Measurements from ENCODE around the gene KLHL14. TPM values are rescaled to one million over a fixed set of nuclear protein-coding genes. Genes with fewer than 3 reads are reported as not detected.

KLHL14 gene
- total RNA-seq, 1 experiment from 2014 or later: 6.7 TPM

DNA sequence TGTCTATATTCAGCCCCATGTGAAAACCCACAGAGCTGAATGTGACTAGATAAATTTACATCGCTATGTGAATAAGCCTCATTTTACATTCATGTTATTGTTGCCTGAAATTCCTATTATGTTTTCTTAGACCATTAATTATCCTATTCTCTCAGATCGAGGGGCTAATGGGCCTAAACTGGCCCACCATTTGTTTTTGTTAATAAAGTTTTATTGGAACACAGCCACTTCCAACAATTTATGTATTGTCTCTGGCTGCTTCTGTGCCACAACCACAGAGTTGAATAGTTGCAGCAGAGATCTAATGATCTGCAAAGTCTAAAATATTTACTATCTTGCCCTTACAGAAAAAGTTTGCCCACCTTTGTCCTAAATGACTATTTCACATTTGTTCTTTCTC, 61.0 kb downstream of the KLHL14 start:
- H3K9me3 ChIP-seq (ENCODE audit: control insufficient read depth, insufficient read depth, low read depth, low read length): no peaks in the 10 kb centered on the region
- POLR2A ChIA-PET: no interaction called here
- H3K36me3 ChIP-seq (ENCODE audit: control insufficient read depth, insufficient read depth, low read length): no peaks in the 10 kb centered on the region
- BruUV-seq (replicated peaks): no TSS peak
- no peak for ATAC-seq
- TF ChIP-seq, protein P1, sequence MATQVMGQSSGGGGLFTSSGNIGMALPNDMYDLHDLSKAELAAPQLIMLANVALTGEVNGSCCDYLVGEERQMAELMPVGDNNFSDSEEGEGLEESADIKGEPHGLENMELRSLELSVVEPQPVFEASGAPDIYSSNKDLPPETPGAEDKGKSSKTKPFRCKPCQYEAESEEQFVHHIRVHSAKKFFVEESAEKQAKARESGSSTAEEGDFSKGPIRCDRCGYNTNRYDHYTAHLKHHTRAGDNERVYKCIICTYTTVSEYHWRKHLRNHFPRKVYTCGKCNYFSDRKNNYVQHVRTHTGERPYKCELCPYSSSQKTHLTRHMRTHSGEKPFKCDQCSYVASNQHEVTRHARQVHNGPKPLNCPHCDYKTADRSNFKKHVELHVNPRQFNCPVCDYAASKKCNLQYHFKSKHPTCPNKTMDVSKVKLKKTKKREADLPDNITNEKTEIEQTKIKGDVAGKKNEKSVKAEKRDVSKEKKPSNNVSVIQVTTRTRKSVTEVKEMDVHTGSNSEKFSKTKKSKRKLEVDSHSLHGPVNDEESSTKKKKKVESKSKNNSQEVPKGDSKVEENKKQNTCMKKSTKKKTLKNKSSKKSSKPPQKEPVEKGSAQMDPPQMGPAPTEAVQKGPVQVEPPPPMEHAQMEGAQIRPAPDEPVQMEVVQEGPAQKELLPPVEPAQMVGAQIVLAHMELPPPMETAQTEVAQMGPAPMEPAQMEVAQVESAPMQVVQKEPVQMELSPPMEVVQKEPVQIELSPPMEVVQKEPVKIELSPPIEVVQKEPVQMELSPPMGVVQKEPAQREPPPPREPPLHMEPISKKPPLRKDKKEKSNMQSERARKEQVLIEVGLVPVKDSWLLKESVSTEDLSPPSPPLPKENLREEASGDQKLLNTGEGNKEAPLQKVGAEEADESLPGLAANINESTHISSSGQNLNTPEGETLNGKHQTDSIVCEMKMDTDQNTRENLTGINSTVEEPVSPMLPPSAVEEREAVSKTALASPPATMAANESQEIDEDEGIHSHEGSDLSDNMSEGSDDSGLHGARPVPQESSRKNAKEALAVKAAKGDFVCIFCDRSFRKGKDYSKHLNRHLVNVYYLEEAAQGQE (IDR thresholded peaks at IDR 0.05; ENCODE audit: insufficient read depth in 1 of 2, low read depth in 2 of 2, low read length in 1 of 2): no peak
- TF ChIP-seq SIN3A (IDR thresholded peaks at IDR 0.05; ENCODE audit: borderline replicate concordance, insufficient read depth, low read depth, low read length) (no peak), POLR2AphosphoS5 (IDR thresholded peaks at IDR 0.05; ENCODE audit: low read depth, low read length) (no peak)
- TF ChIP-seq, protein P2, sequence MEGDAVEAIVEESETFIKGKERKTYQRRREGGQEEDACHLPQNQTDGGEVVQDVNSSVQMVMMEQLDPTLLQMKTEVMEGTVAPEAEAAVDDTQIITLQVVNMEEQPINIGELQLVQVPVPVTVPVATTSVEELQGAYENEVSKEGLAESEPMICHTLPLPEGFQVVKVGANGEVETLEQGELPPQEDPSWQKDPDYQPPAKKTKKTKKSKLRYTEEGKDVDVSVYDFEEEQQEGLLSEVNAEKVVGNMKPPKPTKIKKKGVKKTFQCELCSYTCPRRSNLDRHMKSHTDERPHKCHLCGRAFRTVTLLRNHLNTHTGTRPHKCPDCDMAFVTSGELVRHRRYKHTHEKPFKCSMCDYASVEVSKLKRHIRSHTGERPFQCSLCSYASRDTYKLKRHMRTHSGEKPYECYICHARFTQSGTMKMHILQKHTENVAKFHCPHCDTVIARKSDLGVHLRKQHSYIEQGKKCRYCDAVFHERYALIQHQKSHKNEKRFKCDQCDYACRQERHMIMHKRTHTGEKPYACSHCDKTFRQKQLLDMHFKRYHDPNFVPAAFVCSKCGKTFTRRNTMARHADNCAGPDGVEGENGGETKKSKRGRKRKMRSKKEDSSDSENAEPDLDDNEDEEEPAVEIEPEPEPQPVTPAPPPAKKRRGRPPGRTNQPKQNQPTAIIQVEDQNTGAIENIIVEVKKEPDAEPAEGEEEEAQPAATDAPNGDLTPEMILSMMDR (IDR thresholded peaks at IDR 0.05): no peak
- H3K4me3 ChIP-seq (ENCODE audit: low read depth in 2 of 2, low read length in 2 of 2): no peak overlapping the region
- in situ Hi-C loops (cut with HindIII; ENCODE audit: low pct_unique_long_range_greater_than_20kb, low sequenced_read_pairs) (no loop called here), intact Hi-C loops (cut with micrococcal nuclease; ENCODE audit: unreplicated experiment) (loop anchor here (10.0 kb wide), 1 partner anchor 493 kb away; no protein-coding TSS in a partner anchor)
- H3K4me1 ChIP-seq (ENCODE audit: control insufficient read depth, insufficient read depth, low read length): no peaks in the 10 kb centered on the region
- CTCF ChIA-PET: no interaction called here
- DNase-seq (ENCODE audit: low read depth, low spot score): no peak
- no peak overlapping the region for H3K27ac ChIP-seq (ENCODE audit: low read length)
- H3K27me3 ChIP-seq (ENCODE audit: control insufficient read depth, insufficient read depth, low read length): no peaks in the 10 kb centered on the region

DNA sequence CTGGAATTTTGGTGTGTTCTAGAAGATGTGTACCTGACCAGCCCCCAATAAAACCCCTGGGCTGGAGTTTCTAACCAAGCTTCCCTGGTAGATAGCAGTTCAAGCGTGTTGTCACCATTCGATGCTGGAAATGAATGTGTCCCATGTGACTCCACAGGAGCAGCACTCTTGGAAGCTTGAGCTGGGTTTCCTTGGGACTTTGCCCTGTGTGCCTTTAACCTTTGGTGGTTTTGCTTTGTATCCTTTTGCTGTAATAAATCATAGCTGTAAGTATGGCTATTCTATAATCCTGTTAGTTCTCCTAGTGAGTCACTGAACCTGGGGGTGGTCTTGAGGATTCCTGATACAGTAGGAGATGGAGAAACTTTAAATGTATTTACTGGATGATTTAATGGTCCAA, 65.2 kb downstream of the KLHL14 start:
- TF ChIP-seq, protein P1 (IDR thresholded peaks at IDR 0.05; ENCODE audit: insufficient read depth in 1 of 2, low read depth in 2 of 2, low read length in 1 of 2): no peak
- TF ChIP-seq POLR2AphosphoS5 (IDR thresholded peaks at IDR 0.05; ENCODE audit: low read depth, low read length): no peak
- TF ChIP-seq, protein P2 (IDR thresholded peaks at IDR 0.05): no peak
- no peak for TF ChIP-seq TCF7L2 (IDR thresholded peaks at IDR 0.05; ENCODE audit: low read depth, low read length)
- DNase-seq (ENCODE audit: low read depth, low spot score) (no peak), ATAC-seq (no peak)
- Histone ChIP-seq H3K4me3 (ENCODE audit: low read depth in 2 of 2, low read length in 2 of 2) (no peak overlapping the region), H3K9me3 (ENCODE audit: control insufficient read depth, insufficient read depth, low read depth, low read length) (no peaks in the 10 kb centered on the region), H3K27me3 (ENCODE audit: control insufficient read depth, insufficient read depth, low read length) (no peaks in the 10 kb centered on the region), H3K4me1 (ENCODE audit: control insufficient read depth, insufficient read depth, low read length) (no peaks in the 10 kb centered on the region), H3K27ac (ENCODE audit: low read length) (no peak overlapping the region), H3K36me3 (ENCODE audit: control insufficient read depth, insufficient read depth, low read length) (no peaks in the 10 kb centered on the region)
- ChIA-PET POLR2A (no interaction called here), CTCF (no interaction called here)
- in situ Hi-C loops (cut with HindIII; ENCODE audit: low pct_unique_long_range_greater_than_20kb, low sequenced_read_pairs): no loop called here
- no TSS peak for BruUV-seq (replicated peaks)
- intact Hi-C loops (cut with micrococcal nuclease; ENCODE audit: unreplicated experiment): no loop called here
